Measurements from ENCODE around the gene IMMP2L. TPM values are rescaled to one million over a fixed set of nuclear protein-coding genes. Genes with fewer than 3 reads are reported as not detected.

The IMMP2L gene
- total RNA-seq, 1 experiment from 2014 or later, result 28.7 TPM

DNA sequence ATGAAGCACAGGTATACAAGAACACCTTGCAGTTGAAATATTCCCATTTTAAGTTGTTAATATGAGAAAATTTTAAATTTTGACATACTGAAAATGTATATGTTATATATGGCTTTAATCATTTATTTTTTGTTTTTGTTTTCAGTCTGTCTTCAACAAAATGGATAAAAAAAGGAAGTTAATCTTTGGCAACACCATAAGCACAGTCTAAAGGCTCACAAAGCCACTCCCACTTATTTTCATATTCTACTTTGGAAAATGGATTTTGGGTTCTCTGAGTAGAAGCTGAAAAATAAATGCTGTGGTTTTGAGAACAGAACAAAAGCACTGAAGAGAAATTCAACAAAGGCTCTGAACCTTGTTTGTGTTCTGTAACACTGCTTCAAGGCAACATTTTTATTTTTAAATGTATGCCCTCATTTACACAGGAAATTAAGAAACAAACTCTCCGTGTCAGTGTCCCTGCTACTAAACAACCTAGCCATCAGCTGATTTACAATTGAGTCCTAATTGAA is 552.7 kb downstream of the IMMP2L start:
- no peak for DNase-seq (ENCODE audit: low spot score)
- in situ Hi-C loops (cut with HindIII; ENCODE audit: low sequenced_read_pairs), result no loop called here

GRCh38 chr7:111006691-111007090 is 555.6 kb downstream of the IMMP2L start:
- in situ Hi-C loops (cut with HindIII; ENCODE audit: low sequenced_read_pairs), result no loop called here
- no peak for DNase-seq (ENCODE audit: low spot score)

DNA sequence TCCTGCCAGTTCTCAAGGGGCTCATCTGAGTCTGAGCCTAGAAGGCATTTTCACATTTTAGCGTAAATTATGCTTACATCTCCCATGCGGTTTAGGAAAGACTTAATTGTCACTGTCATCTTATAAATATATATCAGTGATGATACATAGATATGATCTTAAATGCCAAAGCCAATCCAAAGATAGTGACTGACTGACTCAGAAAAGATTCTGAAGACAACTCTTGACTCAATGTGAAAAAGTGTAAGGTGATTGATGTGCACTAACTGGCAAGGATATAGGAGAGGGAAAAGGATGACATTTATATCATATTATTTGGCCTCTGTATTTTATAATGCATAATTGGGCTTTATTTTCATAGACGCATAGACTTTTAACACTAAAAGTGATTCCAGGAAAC is 556.3 kb downstream of the IMMP2L start:
- no peak for DNase-seq (ENCODE audit: low spot score)
- in situ Hi-C loops (cut with HindIII; ENCODE audit: low sequenced_read_pairs), result no loop called here

- in situ Hi-C loops (cut with HindIII; ENCODE audit: low sequenced_read_pairs), result no loop called here
Observed at GRCh38 chr7:111005445-111005844, 556.8 kb downstream of the IMMP2L start.

GRCh38 chr7:111004310-111004901 is 557.9 kb downstream of the IMMP2L start:
- no peak for DNase-seq (ENCODE audit: low spot score)
- in situ Hi-C loops (cut with HindIII; ENCODE audit: low sequenced_read_pairs), result no loop called here

More at GRCh38 chr7:111005445-111005844, 556.8 kb downstream of the IMMP2L start:
- DNase-seq (ENCODE audit: low spot score), result no peak

DNA sequence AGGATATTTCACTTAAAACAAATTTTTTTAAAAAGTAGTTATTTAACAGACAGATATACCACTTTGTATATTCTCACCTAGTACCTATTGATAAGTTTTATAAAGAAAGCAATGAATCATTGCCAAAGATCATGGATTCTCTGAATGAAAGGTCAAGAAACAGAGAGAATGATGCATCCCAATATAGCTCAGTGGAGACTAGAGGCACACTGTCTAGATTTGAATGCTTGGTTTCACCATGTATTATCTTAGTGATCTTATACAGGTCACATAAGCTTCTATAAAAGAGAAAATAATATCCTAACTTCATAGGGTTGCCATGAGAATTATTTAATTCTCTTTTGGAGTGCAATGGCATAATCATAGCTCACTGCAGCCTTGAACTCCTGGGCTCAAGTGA is 558.4 kb downstream of the IMMP2L start:
- no peak for DNase-seq (ENCODE audit: low spot score)
- in situ Hi-C loops (cut with HindIII; ENCODE audit: low sequenced_read_pairs), result no loop called here

DNA sequence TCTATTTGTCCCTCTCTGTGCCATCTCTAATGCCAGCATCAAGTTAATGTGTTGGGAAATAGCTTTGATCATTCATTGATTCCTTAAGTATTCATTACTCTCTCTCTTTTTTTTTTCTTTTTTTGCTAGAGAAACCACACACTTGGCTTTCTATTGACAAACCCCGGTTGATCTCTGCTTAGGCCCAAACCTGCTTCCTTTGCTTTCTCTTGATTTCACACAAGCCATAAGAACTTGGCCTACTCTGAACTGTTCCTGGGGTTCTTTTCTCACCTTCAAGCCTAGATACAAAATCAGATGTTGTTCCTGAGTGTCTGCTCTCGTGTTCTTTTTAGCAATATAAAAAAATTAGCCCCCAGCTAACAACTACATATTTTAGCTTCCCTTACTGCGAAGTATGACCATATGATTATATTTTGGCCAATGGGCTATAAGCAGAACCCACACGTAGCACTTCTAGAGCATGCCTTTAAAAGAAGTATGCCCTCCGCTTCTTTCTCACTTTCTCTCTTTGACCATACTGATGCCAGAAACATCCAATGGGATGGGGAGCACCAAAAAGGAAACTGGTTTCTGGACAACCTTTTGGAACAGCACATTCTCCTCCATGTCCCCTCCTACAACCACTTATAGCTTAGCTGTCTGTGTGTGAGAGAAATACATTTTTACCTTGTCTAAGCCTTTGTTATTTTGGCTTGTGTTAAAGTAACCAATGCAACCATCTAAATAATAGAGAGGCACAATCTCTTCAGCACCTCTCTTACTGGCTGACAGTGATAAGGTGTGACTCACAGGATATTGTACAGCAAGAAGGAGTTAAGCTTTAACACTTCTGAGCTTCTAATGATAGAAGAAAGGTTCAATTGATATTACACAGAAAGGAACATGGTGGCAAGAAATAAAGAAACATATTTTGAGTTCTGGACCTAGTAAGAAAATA is 568.0 kb downstream of the IMMP2L start:
- in situ Hi-C loops (cut with HindIII; ENCODE audit: low sequenced_read_pairs), result no loop called here
- DNase-seq (ENCODE audit: low spot score), result no peak

- DNase-seq (ENCODE audit: low spot score), result no peak
Observed at GRCh38 chr7:110988890-110989501, 573.3 kb downstream of the IMMP2L start.

GRCh38 chr7:110988348-110988747 is 573.9 kb downstream of the IMMP2L start:
- DNase-seq (ENCODE audit: low spot score), result no peak
- in situ Hi-C loops (cut with HindIII; ENCODE audit: low sequenced_read_pairs), result no loop called here

More at GRCh38 chr7:110988890-110989501, 573.3 kb downstream of the IMMP2L start:
- in situ Hi-C loops (cut with HindIII; ENCODE audit: low sequenced_read_pairs), result no loop called here

GRCh38 chr7:110987127-110987693 is 575.1 kb downstream of the IMMP2L start:
- in situ Hi-C loops (cut with HindIII; ENCODE audit: low sequenced_read_pairs), result no loop called here
- peak; percentile 59 for DNase-seq (ENCODE audit: low spot score)

DNA sequence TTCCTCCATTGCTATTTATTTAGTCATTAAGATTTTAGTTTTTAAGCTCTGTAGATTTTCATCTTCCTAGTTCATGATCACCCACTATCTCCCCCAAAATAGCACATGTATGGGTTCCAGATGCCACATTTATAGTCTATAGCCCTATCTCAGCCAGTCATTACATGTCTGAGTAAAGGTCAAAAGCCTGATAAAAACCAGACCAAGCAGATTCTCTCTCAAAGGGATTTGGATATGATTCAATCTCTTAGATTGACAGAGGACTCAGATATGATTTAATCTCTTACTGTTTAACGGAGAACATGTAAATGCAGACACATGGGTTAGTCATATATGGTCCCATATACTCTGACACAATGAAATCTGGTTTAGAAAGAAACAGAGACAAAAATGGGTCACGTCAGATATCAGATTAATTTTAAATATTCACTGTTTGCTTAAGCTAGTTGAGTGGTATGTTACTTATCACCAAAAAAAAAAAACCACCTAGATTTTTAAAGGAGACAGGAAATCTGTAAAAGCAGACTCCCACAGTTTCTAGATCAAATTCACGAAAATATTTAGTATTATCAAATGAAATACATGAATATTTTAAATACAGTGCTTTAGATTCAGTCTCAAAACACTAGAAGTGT is 578.4 kb downstream of the IMMP2L start:
- in situ Hi-C loops (cut with HindIII; ENCODE audit: low sequenced_read_pairs), result no loop called here

DNA sequence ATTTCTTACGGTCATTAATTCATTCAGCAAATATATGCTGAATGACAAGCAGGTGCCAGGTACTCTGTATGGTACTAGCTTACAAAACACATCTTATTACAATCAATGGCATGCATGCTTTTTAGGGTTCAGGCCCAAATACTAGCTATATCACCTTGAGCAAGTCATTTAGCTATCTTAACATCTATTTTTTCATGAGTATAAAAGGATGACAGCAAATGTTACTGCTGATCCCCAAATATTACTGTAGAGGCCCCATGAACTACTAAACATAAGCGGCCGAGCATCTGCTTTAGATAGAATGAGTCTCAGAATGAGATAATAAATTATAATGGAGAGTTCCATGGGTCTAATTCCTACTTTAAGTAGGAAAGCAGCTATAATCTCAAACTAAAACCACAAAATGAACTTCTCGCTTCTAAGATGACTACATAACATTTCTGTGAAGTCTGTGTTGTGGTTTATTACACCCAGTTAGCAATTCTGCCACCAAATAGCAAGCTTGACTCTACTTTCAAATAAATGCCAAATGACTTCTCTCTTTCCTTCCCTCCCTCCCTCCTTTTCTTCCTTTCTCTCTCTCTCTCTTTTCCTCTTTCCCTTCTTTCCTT is 585.1 kb downstream of the IMMP2L start:
- in situ Hi-C loops (cut with HindIII; ENCODE audit: low sequenced_read_pairs), result no loop called here
- DNase-seq (ENCODE audit: low spot score), result no peak

More for the DNA sequence above, 578.4 kb downstream of the IMMP2L start:
- no peak for DNase-seq (ENCODE audit: low spot score)

DNA sequence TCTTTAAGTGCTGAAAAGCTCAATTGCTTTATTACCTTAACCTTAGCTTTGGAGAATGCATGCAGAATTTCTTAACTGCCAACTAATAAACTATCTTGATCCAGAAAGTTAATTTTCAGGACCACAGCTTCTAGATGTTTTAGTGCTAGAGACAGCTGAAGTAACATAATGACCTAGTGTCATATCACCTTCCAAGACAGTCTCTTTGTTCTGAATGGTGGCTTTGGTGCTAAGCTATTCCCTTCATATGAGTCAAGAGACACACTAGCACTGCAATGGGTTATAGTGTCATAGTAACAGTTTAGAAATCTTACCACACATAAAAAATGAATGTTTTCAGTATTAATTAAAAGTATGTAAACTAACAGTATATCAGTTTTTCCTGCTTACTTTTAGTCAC is 586.8 kb downstream of the IMMP2L start:
- in situ Hi-C loops (cut with HindIII; ENCODE audit: low sequenced_read_pairs), result no loop called here
- no peak for DNase-seq (ENCODE audit: low spot score)

DNA sequence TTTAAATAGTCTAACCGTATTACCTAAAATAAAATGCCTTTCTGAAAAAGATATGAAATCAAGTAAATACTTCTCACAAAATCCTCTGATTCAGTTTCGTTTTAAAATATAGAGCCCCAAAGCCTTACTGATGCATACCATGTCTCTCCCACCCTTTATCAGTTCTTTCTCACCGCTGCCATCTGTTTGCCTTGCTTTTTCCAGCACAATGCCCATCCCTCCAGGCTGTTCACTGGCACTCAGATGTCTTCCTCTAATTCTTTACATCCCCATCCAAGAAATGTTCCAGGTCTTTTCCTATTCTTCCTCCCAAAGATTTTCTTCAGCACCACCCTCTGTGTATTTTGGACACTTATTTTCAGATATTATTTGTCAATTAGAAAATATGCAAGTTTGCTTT is 587.9 kb downstream of the IMMP2L start:
- DNase-seq (ENCODE audit: low spot score), result peak; percentile 45
- in situ Hi-C loops (cut with HindIII; ENCODE audit: low sequenced_read_pairs), result no loop called here

GRCh38 chr7:110973196-110973990 is 588.9 kb downstream of the IMMP2L start:
- no peak for DNase-seq (ENCODE audit: low spot score)
- in situ Hi-C loops (cut with HindIII; ENCODE audit: low sequenced_read_pairs), result no loop called here

GRCh38 chr7:110964775-110965174 is 597.5 kb downstream of the IMMP2L start:
- in situ Hi-C loops (cut with HindIII; ENCODE audit: low sequenced_read_pairs), result no loop called here
- no peak for DNase-seq (ENCODE audit: low spot score)

DNA sequence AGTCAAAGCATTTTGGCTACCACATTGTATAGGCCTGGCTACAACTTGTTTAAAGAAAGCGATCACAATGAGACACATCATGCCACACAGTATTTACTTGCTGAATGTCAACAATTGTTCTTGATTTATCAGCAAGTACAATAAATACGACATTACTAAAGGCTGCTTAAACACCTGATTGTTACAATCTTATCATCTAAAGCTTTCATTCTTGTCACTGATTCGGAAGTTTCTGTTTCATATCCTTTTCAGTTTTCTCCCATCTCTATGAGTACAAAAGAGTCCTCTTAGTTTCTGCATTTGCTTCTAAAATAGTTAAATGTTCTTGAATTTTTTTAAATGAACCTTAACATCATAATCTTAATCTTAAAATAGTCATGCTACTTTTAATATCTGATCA is 599.5 kb downstream of the IMMP2L start:
- in situ Hi-C loops (cut with HindIII; ENCODE audit: low sequenced_read_pairs), result no loop called here
- DNase-seq (ENCODE audit: low spot score), result no peak

DNA sequence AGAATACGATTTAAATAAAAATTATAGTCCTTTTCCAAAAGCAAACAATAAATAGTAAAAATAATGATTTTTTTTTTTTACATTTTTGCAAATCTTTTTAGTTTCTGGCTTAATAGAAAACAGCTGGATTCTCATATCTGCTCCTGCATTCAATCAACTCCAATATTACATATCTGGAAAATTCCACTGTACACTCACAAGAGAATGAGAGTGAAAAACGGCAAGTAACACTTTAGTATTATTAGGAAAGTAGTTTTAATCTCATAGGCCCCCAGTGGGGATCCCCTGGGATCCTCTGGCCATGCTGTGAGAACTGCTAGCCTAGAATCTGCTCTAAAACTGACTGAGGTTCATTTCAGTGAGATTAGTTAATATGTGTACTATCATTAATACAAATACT is 599.9 kb downstream of the IMMP2L start:
- DNase-seq (ENCODE audit: low spot score), result no peak
- in situ Hi-C loops (cut with HindIII; ENCODE audit: low sequenced_read_pairs), result no loop called here
